Activated naive CD4-positive, alpha-beta T cell treated with anti-CD3 and anti-CD28 coated beads, Interleukin-2, amount 10 ng/mL, durations not matched to agents 7 days and 5 days (primary cell): ENCODE measurements around the gene MMP13.
"Not testable (repeated sequence)": the region's sequence is repeated elsewhere in the genome, so short reads cannot be mapped to it uniquely, and the experiment has no call there.

ENCODE experiments used
- CTCF ChIA-PET: fragments of 350-600 bp; sonication (Branson Sonifier 250); formaldehyde crosslinking; loops from one replicate; lab custom pipeline; 2021; ENCODE audit warnings: antibody characterized with exemption; lab: Charles Lee
- DNase-seq: peaks from one replicate; pipeline ENCODE4 v3.0.0-alpha.2; 2020
- H3K27ac Mint-ChIP-seq: one replicate; pipeline ENCODE4 v1.8.0; 2021; ENCODE audit warnings: mild to moderate bottlenecking, moderate library complexity, mixed read lengths
- H3K27me3 Mint-ChIP-seq: one replicate; pipeline ENCODE4 v1.8.0; 2021; ENCODE audit warnings: mild to moderate bottlenecking, mixed read lengths
- H3K36me3 Mint-ChIP-seq: one replicate; pipeline ENCODE4 v1.8.0; 2021; ENCODE audit warnings: mixed read lengths
- H3K4me1 Mint-ChIP-seq: one replicate; pipeline ENCODE4 v1.8.0; 2021; ENCODE audit warnings: mixed read lengths
- H3K4me3 Mint-ChIP-seq: one replicate; pipeline ENCODE4 v1.8.0; 2021; ENCODE audit warnings: mild to moderate bottlenecking, moderate library complexity, mixed read lengths
- H3K9me3 Mint-ChIP-seq: one replicate; pipeline ENCODE4 v1.8.0; 2021; ENCODE audit warnings: mixed read lengths

MMP13 gene

DNA sequence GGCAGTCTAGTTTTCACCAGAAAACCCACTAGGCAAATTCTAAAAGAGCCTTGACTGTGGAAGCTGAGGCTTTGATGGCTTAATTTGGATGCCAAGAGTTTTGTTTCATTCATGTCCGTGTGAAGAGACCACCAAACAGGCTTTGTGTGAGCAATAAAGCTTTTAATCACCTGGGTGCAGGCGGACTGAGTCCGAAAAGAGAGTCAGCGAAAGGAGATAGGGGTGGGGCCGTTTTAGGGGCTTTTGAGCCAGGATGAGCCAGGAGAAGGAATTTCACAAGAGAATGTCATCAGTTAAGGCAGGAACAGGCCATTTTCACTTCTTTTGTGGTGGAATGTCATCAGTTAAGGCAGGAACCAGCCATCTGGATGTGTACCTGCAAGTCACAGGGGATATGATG lies 51.6 kb downstream of the MMP13 start:
- H3K4me1 Mint-ChIP-seq, H3K9me3 Mint-ChIP-seq, H3K36me3 Mint-ChIP-seq, H3K4me3 Mint-ChIP-seq, H3K27me3 Mint-ChIP-seq, CTCF ChIA-PET, H3K27ac Mint-ChIP-seq, DNase-seq: not testable (repeated sequence)

DNA sequence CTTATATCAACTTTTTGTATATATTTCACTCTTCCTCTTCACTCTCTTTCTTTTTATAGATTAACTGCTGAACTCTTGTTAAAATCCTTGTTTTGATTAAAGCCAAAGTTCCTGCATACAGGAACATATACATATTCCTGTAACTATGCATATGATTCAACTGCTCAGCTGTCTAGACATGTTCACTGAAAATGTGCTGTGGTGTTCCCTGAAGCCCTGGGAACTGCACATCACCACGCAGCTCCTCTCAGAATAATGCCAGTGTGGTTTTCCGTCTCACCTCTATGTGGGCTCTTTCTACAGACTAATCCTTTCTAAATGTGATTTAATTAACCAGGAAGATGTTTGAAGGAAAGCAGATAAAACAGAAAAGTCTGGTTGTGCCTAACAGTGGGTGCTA lies 55.2 kb downstream of the MMP13 start:
- Mint-ChIP-seq H3K4me1 (no peaks in the 10 kb centered on the region), H3K9me3 (no peaks in the 10 kb centered on the region), H3K4me3 (no peak overlapping the region), H3K27ac (no peak overlapping the region), H3K36me3 (no peaks in the 10 kb centered on the region), H3K27me3 (no peaks in the 10 kb centered on the region)
- CTCF ChIA-PET = no interaction called here
- DNase-seq = no peak
